Embryonic facial prominence (tissue), 1 donor: Measurements from ENCODE around the gene PKNOX2.

ENCODE experiments used
- DNase-seq: peaks from one replicate; pipeline ENCODE4 v3.0.0-alpha.2; 2016; ENCODE audit errors: extremely low spot score

PKNOX2 gene, protein sequence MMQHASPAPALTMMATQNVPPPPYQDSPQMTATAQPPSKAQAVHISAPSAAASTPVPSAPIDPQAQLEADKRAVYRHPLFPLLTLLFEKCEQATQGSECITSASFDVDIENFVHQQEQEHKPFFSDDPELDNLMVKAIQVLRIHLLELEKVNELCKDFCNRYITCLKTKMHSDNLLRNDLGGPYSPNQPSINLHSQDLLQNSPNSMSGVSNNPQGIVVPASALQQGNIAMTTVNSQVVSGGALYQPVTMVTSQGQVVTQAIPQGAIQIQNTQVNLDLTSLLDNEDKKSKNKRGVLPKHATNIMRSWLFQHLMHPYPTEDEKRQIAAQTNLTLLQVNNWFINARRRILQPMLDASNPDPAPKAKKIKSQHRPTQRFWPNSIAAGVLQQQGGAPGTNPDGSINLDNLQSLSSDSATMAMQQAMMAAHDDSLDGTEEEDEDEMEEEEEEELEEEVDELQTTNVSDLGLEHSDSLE

DNA sequence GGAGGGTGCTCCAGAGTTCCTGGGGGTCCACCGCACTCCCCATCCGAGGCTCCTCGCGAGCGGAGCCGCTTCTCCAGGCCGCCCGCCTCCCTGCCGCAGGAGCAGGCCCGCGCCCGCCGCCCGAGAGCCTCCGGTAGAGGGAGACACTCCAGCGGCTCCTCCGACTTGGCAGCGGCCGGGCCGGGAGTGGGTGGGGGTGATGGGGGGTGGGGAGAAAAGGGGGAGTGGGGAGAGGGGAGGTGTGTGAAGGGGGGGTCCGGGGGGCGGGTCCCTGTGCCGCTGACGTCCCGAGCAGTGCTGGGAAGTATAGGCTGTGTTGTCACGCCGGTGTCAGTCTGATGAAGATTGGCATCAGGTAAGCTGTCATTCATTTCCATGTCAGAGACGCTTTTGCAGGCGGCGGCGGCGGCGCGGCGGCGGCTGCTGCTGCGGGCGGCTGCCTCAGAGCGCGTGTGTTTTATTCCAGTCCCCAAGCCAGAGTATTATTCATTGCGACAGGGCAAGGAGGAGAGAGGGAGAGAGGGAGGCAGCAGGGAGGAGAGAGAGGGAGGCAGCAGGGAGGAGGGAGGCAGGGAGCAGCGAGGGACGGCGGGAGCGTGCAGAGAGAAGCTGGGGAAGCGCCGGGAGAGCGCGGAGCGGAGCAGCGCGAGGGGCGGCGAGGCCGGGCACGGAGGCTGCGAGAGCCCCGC is at the start of gene PKNOX2:
Gene PKNOX2 (plus strand): TSS at position 330 of the 689 bp plus-strand sequence. CDS start 186,555 bp downstream, outside the sequence.
- peak; percentile 74 for DNase-seq

DNA sequence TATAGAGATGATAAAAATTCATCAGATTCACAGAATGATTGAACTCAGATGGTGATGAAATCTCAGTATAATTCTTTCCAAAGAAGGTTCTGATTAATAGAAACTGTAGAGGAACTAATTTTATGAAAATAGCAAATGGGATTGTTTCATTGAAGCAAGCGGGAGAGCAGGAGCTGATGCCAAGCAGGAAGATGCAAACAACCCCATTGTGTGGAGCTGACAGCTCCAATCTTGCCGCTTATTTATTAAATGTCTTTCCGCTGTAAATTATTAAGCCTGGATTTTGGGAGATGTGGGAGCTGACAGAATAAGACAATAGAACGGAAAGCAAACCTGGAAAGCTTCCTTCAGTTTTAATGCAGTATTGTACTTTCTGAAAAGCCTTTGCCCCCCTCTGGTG is 47.1 kb upstream of the PKNOX2 start:
- DNase-seq: no peak

DNA sequence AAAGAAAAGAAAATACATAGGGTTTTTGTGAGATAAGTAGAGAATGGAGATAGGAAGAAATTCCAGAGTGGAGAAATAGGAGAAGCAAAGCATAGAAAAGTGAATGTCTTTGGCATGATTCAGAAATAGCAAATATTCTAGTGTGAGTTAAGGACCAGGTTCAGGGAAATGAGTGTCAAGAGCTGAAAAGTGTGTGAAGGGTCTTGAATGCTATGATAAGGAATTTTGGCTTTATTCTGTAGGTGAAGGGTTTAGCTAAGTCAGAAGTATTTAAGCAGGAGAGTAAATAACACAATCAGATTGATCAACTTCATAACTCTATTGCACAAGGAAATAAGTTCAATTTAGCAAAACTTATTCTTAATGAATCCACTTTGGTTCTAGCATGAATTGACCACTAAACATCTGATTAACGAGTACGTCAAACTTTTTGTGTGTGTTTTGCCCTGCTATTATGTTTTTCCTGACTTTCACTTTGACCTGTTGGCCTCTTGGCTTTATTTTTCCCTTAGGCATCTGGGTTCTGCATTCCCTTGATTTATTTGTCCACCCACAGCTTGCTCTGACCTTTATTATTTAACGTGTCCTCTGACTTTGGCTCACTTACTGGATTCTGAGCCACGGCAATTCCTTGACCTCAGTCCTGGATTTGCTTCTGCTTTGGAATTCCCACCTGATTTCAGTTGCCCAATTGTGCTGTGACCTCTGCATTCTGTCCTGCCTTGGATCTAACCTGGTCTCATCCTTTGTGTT is 41.2 kb upstream of the PKNOX2 start:
- DNase-seq: no peak

DNA sequence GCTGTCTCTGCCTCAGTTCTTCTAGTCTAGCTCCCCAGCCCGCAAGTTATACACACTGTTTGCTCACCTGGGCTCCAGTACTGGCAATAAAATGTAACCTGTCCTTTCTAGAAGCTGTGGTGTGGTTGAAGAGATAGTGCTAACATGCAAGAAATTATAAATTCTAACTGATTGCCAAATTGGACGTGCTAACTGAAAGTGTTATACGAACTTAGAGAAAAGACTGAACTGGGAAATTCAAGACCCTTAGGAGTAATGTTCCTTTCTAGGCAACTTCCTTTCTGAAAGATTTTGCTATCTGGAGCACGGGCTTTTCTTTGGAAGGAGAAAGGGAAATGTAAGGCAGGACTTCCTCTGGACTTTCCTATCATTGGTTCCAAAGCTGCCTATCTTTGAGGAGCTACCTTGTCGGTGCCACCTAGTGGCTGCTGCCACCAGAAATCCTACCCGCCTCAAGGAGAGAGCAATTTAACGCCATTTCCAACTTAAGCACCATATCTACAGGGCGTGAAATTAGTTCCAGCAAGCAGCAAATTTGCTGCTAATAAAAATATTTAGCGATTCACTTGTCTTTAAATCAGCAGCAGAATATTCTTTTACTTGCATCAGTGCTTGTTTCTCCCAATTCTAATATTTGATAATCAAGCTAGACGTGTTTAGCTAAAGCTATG is 40.5 kb upstream of the PKNOX2 start:
- DNase-seq: no peak

DNA sequence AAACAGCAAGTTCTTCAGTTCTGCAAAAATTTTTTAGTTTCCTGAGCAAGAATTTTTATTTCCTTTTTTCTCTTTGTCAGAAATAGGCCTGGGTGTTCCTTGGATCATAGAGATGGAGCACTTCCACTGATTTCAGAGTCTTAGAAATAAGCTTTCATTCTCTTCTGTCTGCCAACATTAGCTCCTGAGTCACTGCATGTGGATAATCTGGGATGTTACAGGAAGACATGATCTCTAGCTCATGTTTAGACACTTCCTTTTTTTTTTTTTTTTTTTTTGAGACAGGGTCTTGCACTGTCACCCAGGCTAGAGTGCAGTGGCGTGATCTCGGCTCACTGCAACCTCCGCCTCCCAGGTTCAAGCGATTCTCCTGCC is 39.9 kb upstream of the PKNOX2 start:
- DNase-seq: no peak

DNA sequence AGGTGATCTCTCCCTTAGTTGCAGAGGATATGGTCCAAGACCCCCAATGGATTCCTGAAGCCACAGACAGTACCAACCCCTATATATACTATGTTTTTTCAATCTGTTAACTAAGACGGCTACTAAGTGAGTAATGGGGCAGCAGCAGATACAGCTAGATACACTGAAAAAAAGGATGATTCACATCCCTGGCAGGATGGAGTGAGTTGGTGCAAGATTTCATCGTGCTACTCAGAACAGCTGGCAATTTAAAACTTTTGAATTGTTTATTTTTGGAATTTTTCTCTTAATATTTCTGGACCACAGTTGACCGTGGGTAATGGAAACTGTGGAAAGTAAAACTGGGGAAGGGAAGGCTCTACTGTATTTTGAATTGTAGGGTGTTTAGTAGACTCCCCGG is 36.1 kb upstream of the PKNOX2 start:
- no peak for DNase-seq

DNA sequence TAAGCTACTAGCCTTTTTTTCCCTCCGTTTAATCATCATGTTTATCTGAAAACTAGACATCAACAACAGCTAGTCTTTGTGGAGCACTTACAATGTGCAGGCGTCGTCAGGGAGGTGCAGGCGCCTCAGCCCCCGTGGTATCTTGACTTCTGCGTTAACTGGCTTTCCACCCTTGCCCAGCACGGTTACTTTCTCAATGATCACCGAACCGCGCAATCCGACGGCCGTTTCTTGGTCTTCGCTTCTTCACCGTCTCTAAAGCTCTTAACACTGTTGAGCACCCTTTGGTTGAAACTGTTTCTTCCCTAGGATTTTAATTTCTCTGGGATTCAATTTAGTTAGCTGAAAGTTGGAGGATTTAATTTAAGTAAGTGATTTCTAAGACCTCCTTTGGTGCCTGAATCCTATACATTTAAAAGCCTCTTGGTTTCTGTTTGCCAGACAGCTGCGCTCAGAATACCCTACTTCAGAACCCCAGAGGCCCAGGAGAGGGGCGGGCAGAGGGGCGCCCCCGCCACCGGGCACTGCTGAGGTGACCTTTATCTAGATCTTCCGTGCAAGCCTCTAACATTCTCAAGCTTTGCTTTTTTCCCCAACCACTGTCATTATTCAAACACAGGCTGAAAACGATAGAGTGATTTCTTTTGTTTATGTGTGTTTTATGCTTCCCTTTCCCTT is 35.1 kb upstream of the PKNOX2 start:
- no peak for DNase-seq

DNA sequence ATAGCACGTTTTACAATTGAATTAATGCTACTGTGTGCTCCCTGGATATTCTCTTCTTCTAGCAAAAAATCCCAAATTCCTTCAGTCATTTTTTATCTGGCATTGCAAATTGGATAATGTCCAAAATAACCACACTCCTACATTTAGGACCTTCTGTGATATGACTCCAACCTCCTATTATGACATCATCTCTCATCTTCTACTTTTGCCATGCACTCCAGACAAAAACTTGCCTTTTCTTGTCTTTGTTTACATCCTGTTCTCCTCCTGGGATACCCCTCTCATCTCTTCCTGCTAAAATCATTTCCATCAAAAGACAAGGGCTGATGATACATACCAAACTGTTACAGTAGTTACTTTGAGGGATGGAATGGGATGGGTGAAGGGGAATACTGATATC is 32.5 kb upstream of the PKNOX2 start:
- no peak for DNase-seq

DNA sequence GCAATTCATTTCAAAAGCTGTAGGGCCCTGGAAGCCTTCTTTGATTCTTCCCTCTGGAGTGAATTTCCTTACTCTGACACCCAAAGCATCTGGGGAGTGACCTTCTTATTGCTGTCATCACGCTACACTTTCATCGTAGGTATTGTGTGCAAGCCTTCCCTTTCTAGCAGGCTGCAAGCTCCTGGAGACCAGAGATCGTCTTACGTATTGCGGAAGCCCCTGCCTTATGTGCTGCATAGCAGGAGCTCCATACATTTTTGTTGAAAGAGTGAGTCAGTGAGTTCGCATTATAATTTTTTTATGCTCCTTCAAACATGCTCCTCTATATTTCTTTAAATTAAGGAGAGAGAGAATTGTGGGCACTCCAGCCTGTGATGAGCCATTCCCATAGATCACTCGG is 32.0 kb upstream of the PKNOX2 start:
- no peak for DNase-seq

DNA sequence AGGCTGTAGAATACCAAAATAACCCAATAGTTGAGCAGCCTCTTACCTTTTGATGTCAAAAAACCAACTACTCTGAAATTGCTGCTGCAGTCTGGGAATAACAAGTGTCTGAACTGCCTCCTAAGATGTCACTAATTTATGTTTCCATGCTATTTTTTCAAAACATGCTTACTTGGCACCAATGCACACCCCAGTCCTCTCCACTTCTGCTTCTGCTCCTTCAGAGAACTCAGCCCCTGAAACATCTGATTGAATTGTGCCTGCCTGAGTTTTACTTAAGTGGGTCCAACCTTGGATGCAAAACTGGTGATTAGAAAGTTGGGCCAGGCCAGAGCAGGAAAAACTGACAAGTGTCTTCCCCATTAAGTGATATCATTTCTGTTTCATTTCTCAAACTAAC is 28.6 kb upstream of the PKNOX2 start:
- DNase-seq: no peak

DNA sequence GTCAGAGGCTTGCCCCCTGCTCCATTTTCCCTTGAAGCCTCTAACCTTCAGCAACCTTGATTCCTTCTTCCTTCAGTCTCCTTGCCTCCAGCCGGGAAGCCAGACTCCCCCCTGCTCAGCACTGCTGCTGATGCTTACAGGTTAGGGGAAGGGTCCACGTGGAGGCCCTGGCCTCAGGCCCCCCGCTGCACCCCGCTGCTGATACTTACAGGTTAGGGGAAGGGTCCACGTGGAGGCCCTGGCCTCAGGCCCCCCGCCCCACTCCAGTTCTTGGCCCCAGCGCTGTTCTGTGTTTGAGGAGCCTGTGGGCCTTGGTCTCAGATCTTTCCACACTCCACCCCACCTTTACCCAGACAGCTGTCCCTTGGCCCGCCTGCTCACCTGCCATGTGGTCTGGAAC is 25.6 kb upstream of the PKNOX2 start:
- no peak for DNase-seq

DNA sequence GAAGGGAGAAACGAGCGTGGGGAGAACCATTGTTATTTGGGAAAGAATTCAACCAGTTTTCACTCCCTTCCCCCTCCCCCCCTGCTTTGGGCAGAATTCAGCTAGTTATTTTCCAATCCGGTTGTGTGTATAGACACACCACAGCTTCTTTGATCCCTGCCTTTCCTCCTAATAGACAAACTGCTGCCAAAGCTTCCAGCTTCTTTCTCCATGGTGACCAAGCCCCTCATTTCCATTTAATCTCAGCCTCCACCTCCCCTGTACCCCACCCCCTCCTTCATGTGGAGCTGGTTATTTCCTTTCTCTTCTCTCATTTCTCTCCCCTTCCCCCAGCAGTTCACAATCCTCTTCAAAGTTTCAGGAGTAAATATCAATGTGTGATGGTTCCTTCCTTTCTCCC is 24.8 kb upstream of the PKNOX2 start:
- DNase-seq: no peak

DNA sequence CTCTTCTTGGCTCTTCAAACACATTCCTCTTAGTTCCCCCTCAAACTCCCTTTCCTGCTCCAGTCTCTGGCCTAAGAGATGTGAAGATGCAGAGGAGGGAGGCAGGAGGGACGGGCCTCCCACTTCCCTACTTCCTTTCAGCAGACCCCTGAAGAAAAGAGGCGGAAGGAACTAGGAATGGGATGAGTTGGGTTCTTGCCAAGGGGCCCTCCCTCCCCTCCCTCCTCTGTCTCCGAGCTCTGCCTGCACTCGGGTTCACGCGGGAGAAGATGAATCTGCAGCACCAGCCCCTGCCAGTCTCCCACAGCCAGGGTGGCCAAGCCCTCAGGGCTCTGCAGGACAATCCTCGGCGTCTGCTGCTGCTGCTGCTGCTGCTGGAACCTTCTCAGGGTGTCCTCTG is 24.3 kb upstream of the PKNOX2 start:
- DNase-seq: no peak

DNA sequence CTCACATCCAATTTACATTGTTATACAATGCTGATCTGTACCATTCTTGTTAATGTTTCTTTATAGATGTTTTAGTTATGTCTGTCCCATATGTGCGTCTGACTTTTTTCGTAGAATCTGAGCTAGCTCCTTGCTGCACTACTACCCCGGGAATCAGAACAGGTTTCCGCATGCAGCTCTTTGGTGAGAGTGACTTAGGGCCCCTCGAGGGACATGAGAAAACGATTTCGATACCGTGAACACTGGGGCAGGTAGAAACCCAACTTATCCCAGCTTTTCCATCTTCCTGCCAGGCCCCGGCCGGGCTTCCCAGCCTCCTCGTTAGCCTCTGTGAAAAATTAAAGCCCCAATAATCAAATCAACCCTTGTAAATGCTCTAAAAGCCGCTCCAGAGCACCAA is 23.4 kb upstream of the PKNOX2 start:
- DNase-seq: no peak

DNA sequence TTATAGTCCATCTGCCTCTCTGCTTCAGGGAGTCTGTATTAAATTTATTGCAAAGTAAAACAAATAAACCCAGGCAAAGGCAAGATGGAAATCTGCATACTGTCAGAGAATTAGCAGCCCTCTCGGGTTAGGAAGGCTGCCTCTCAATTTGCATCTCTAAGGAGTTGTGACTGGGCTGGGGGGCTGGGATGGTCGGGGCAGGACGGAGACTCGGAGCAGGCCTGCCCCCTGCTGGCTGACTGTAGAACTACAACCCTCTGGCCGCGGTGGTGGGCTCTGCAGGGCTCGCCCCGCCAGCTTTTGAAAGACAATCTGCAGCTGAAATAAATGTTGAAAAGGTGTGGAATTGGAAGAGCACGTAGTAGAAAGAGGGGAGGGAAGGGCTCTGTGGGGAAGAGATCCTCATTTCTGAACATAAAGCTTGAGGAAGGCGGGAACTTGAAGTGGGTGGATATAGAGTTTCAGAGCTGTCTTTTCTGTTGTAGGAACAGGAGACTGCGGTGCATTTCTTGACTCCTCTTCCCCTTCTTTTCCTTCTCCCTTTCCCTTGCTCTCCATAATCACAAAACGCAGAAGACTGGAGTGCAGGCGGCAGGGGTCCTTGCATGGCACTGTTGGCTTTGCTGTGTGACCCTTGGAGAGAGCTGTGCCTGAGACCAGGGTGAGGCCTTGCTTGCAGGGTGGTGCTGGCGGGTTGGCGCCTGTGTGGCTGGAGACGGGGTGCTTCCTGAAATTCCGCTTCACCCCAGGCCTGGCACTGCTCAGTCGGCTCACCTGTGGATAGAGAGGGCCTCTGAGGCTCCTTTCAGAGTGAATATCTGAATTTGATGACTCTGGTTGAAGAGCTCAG is 22.6 kb upstream of the PKNOX2 start:
- DNase-seq: no peak

DNA sequence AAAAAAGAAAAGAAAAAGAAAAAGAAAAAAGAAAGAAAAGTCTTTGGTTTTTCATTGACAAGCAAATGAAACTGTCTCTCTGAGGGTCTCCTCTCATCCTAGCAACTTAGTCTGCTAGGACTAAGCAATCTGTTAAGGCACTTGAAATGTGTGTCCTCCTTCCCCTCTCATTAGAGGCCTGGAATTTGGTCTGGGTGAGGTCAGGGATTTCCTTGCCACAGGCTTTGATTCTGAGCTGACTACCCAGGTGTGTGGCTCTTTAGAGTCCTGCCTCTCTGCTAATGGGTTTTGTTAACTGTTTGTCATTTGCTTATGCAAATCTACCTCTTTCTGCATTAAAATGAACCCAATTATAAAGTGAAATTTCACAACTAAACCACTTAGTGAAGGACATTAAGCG is 18.3 kb upstream of the PKNOX2 start:
- no peak for DNase-seq

DNA sequence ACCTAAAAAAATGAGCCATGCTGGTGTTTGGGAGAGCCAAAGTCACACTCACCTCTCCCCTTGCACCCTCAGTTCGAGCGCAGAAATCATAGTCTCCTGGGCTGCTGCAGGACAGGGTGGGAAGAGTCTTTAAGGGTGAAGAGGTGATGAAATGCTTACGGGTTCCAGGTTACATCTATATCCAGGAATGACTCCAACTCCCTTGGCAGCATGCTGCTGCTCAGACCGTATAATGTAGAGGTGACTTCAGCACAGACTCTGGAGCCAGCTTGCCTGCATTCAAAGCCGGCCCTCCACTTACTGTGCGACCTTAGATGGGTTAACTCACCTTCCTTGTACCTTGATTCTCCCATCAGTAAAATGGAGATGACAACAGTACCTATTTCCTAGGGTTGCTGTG is 17.3 kb upstream of the PKNOX2 start:
- DNase-seq: no peak

DNA sequence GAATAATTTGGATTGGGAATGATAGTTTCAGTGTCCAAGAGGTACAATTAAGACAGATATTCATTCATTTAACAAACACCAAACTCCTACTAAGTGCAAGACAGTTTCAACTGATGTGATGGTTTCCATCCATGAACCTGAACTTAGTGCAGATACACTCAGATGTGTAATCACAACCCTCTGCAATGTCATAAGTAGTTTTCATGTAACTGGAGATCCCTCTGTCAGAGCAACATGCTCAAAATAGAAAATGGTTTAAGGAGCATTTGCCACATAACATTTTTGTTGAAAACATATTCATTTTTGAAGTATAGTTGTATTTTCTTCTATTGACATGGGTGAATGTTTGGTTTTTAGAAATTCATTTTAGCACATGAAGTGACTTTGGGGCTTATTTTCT is 16.5 kb upstream of the PKNOX2 start:
- DNase-seq: no peak

DNA sequence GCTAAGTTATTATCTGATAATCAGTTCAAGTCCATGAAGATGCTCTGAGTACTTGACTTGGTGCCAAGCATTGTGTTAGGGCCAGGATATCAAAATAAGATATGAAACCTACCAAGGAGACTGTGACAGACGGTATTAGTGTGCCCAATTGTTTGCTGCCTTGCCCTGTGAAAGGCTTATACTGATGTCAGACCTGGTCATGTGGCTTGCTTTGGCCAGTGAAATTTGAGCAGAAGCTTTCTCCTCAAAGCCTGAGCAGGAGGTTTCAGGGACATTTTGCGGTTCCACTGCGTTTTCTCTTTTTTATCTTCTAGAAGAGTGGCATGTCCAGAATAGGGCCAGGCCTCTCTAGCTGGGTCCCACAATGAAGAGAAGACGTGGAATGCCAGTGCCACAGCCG is 15.8 kb upstream of the PKNOX2 start:
- no peak for DNase-seq

DNA sequence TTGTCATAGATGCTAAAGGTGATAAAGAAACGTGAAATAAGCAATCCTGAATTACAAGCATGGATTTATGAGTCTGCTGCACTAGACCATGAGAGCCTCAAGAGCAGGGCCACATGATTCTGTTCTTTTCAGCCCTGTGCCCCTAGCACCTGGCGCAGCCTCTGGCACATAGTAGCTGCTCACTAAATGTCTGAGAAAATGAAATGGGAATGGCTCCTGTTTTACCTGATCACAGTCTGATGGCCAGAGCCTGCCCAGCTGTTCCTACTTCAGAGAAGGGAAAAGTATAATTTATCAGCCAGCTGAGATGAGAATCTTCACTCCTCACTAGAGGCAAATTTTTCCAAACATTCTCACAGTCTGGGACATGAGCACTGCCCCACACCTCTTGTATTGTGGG is 10.7 kb upstream of the PKNOX2 start:
- DNase-seq: no peak
